Measurements from ENCODE around the gene LMTK3. TPM values are rescaled to one million over a fixed set of nuclear protein-coding genes. Genes with fewer than 3 reads are reported as not detected.

Gene LMTK3
- total RNA-seq, 2 experiments from 2014 or later = 10.2 to 12.8 TPM

- H3K36me3 Mint-ChIP-seq = peaks cover 4% of the 10 kb centered on the region
- H3K27ac Mint-ChIP-seq = no peak overlapping the region
- ATAC-seq (ENCODE audit: low read depth) (no peak), DNase-seq (no peak)
- POLR2A ChIA-PET = no interaction called here
- no peak overlapping the region for H3K4me3 Mint-ChIP-seq
- no peaks in the 10 kb centered on the region for H3K9me3 Mint-ChIP-seq
- H3K4me1 Mint-ChIP-seq = peaks cover 4% of the 10 kb centered on the region
- H3K27me3 Mint-ChIP-seq = no peaks in the 10 kb centered on the region
These were observed 54.8 kb downstream of the LMTK3 start for GRCh38 chr19:48456864-48457263.

DNA sequence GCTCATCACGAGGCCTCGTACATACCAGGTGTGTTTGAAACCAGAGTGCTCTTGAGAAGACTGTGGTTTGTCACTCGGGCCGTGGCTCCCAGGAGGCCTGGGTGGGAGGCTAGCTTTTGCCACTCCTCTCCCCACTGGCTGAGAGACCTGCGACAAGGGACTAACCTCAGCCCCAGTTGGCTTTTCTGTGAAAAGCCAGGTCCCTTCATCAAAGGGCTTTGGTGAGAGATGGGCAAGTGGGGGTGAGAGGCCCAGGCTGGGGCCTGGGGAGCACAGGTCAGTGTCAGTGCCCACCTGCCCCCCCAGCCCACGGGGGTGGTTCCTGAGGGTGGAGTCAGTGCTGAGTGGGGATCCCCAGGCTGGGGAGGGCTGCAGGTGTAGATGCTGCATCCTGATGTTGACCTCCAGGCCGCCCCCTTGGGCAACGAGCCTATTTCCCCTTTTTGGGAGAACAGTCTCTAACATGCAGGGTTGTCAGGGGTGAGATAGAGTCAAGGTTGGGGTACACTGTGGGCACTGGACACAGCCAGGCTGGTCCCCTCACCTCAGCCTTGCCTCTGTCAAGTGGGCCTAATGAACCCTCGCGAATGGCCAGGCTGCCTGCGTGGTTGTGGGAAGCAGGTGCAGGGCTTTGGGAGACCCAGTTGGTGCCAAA is 55.6 kb downstream of the LMTK3 start:
- Mint-ChIP-seq H3K4me3 (no peak overlapping the region), H3K27me3 (no peaks in the 10 kb centered on the region), H3K4me1 (peaks cover 4% of the 10 kb centered on the region), H3K9me3 (no peaks in the 10 kb centered on the region), H3K27ac (no peak overlapping the region), H3K36me3 (peaks cover 4% of the 10 kb centered on the region)
- POLR2A ChIA-PET = no interaction called here
- ATAC-seq (ENCODE audit: low read depth) (no peak), DNase-seq (no peak)

- Mint-ChIP-seq H3K27ac (no peak within 1 kb of the TSS), H3K36me3 (peaks cover 3% of the 10 kb centered on the region), H3K4me1 (peaks cover 4% of the 10 kb centered on the region), H3K9me3 (no peaks in the 10 kb centered on the region), H3K4me3 (no peak within 1 kb of the TSS), H3K27me3 (no peaks in the 10 kb centered on the region)
- DNase-seq (no peak), ATAC-seq (ENCODE audit: low read depth) (no peak)
- POLR2A ChIA-PET = no interaction called here
These were observed 56.3 kb downstream of the LMTK3 start, which contains the start of gene KCNJ14 for GRCh38 chr19:48455171-48455907. Gene KCNJ14, plus strand, starts transcription at chr19:48455574. Its CDS starts 6,151 bp downstream, at chr19:48461725.

DNA sequence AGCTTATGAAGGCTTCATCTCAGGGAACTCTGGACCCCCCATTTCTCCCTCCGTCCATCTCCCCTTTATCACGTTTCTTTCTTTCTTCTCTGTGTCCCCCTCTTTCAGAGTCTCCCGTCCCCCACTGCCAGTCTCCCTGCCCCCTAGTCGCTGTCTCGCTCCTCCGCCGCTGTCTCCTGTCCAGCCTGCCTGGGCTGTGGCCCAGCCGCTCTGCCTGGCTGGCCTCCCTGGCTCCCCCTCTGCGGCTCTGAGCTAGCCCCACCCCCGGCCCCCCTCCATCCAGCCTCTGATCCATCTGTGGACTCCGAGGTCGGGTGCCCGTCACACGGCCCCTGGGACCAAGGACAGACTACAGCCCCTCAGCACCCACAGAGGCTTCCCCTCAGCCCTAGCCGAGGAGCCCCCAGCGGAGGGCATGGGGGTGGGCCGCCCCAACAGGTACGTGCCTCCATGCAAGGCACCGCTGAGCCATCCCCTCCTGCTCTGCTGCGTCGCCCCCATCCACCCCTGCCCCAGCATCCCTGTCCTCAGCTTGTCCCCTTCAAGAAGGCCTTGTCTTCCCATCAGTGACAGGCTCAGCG is 57.4 kb downstream of the LMTK3 start:
- no peaks in the 10 kb centered on the region for H3K9me3 Mint-ChIP-seq
- H3K4me3 Mint-ChIP-seq = no peak overlapping the region
- no peak overlapping the region for H3K27ac Mint-ChIP-seq
- POLR2A ChIA-PET = no interaction called here
- H3K27me3 Mint-ChIP-seq = no peaks in the 10 kb centered on the region
- ATAC-seq (ENCODE audit: low read depth) (no peak), DNase-seq (no peak)
- H3K4me1 Mint-ChIP-seq = peaks cover 4% of the 10 kb centered on the region
- H3K36me3 Mint-ChIP-seq = peaks cover 5% of the 10 kb centered on the region

DNA sequence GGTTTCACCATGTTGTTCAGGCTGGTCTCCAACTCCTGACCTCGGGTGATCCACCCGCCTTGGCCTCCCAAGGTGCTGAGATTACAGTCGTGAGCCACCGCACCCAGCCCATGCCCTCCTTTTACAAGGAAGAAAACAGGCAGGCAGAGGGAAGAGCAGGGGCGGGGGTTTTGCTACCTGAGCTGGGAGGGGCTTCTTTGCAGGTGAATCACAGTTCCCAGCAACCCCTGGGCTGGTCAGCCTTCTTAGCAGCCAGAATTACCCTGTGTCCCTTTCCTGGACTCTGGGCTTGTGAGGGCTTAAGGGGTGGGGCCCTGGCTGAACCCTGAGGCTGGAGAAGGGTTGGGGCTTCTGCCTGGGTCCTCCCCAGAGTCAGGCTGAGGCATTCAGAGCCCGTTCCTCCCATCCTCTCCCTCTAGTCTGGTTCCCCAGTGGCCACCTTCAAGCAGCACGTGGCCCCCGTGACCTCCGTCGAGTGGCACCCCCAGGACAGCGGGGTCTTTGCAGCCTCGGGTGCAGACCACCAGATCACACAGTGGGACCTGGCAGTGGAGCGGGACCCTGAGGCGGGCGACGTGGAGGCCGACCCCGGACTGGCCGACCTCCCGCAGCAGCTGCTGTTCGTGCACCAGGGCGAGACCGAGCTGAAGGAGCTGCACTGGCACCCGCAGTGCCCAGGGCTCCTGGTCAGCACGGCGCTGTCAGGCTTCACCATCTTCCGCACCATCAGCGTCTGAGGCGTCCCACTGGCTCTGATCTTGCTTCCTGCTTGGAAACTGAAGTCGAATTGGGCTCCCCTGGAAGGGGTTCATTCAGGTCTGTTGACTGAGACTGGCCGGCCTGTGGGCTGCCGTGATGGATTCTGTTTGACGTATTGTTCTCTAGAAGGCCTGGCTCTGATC is 59.1 kb downstream of the LMTK3 start:
- Mint-ChIP-seq H3K36me3 (peaks cover 13% of the 10 kb centered on the region), H3K4me1 (peaks cover 6% of the 10 kb centered on the region), H3K9me3 (no peaks in the 10 kb centered on the region), H3K27ac (no peak overlapping the region), H3K4me3 (no peak overlapping the region), H3K27me3 (no peaks in the 10 kb centered on the region)
- ATAC-seq (ENCODE audit: low read depth) (no peak), DNase-seq (no peak)
- POLR2A ChIA-PET = no interaction called here

DNA sequence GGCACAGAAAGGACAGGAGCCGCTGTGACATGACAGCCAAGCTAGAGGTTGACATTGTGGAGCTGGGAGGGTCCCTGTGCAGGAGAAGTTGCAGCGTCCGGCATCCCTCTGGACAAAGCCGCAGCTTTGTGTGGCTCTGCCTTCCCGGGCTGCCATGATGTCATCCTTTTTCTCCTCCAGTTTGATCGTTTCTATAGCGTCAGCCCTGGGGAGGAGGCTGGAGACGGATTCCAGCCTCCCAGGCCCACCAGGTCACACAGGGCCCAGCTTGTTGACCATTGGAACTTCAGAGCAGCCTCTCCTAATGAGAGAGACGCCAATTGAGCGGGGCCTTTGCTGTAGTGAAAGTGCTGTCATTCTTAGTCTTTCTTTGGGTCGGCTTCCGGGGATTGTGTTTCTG is 60.0 kb downstream of the LMTK3 start:
- Mint-ChIP-seq H3K36me3 (peaks cover 16% of the 10 kb centered on the region), H3K4me1 (peaks cover 6% of the 10 kb centered on the region), H3K27me3 (no peaks in the 10 kb centered on the region), H3K27ac (no peak overlapping the region), H3K9me3 (no peaks in the 10 kb centered on the region), H3K4me3 (no peak overlapping the region)
- ATAC-seq (ENCODE audit: low read depth) (no peak), DNase-seq (no peak)
- POLR2A ChIA-PET = no interaction called here

DNA sequence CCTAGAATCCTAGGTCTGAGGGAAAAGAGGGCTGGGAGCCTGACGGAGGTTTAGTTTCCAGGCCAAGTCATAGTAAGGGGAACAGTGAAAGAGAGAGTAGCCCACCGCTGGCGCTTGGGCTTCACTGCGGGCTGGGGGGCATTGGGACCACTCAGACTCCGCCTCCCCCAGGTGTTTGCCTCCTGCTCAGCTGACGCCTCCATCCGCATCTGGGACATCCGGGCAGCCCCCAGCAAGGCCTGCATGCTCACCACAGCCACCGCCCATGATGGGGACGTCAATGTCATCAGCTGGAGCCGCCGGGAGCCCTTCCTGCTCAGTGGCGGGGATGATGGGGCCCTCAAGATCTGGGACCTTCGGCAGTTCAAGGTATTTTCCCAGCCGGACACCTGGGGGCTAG is 60.8 kb downstream of the LMTK3 start:
- Mint-ChIP-seq H3K27me3 (no peaks in the 10 kb centered on the region), H3K27ac (no peak overlapping the region), H3K4me1 (peaks cover 9% of the 10 kb centered on the region), H3K9me3 (no peaks in the 10 kb centered on the region), H3K4me3 (no peak overlapping the region), H3K36me3 (peaks cover 16% of the 10 kb centered on the region)
- POLR2A ChIA-PET = no interaction called here
- DNase-seq (no peak), ATAC-seq (ENCODE audit: low read depth) (no peak)

- Mint-ChIP-seq H3K9me3 (no peaks in the 10 kb centered on the region), H3K36me3 (peaks cover 16% of the 10 kb centered on the region)
These were observed 61.2 kb downstream of the LMTK3 start for GRCh38 chr19:48450441-48450840.

DNA sequence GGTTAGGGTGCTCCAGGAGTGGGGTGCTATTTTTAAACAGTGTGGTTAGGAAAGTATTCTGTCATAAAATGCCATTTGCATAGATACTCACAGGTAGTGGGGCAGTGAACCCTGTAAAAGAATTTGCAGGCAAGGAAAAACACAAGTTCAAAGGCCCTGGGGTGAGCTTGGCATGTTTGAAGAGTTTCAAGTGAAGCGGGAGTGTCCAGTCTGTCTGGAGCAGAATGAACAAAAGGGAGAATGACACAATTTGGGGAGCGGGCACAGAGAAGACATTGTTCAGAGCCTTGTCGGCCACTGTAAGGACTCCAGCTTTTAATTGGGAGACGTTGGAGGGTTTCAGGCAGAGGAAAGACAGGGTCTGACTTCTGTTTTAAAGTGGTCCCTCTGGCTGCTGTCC is 63.1 kb downstream of the LMTK3 start:
- no peak for ATAC-seq (ENCODE audit: low read depth)
- H3K4me1 Mint-ChIP-seq = peaks cover 18% of the 10 kb centered on the region
- H3K27ac Mint-ChIP-seq = no peak overlapping the region
- no peak overlapping the region for H3K4me3 Mint-ChIP-seq
- H3K27me3 Mint-ChIP-seq = peaks cover 7% of the 10 kb centered on the region
- peaks cover 14% of the 10 kb centered on the region for H3K36me3 Mint-ChIP-seq
- POLR2A ChIA-PET = interaction anchor here (0.6 to 0.9 kb wide), 2 partner anchors 57 to 85 kb away, joined by 3 to 5 read pairs; partner anchors contain the start of genes KDELR1, SYNGR4 and TMEM143
- no peaks in the 10 kb centered on the region for H3K9me3 Mint-ChIP-seq
- DNase-seq = no peak

More at GRCh38 chr19:48450441-48450840, 61.2 kb downstream of the LMTK3 start:
- Mint-ChIP-seq H3K27ac (no peak overlapping the region), H3K4me1 (peaks cover 10% of the 10 kb centered on the region), H3K4me3 (no peak overlapping the region), H3K27me3 (no peaks in the 10 kb centered on the region)
- DNase-seq = no peak
- POLR2A ChIA-PET = no interaction called here
- no peak for ATAC-seq (ENCODE audit: low read depth)

DNA sequence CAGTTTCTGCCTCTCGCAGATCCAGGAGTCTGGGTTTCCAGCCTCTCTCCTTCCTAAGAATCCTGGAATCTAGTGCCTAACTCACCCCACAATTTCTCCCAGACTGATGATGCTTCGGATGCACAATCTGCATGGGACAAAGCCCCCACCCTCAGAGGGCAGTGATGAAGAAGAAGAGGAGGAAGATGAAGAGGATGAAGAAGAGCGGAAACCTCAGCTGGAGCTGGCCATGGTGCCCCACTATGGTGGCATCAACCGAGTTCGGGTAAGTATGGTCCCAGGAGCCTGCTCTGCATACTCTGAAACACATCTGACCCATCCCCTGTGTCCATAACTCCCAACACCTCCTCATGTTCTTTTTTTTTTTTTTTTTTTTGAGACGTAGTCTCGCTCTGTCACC is 65.1 kb downstream of the LMTK3 start:
- ATAC-seq (ENCODE audit: low read depth) = no peak
- POLR2A ChIA-PET = interaction anchor here (0.6 to 1.6 kb wide), 4 partner anchors 20 to 698 kb away, joined by 3 to 5 read pairs (median 4); partner anchors contain the start of genes SYNGR4 and TMEM143
- Mint-ChIP-seq H3K36me3 (peaks cover 14% of the 10 kb centered on the region), H3K9me3 (no peaks in the 10 kb centered on the region), H3K27ac (peak overlapping the region; percentile 92), H3K4me3 (peak overlapping the region; percentile 83), H3K4me1 (peaks cover 18% of the 10 kb centered on the region), H3K27me3 (peaks cover 14% of the 10 kb centered on the region)
- no peak for DNase-seq

DNA sequence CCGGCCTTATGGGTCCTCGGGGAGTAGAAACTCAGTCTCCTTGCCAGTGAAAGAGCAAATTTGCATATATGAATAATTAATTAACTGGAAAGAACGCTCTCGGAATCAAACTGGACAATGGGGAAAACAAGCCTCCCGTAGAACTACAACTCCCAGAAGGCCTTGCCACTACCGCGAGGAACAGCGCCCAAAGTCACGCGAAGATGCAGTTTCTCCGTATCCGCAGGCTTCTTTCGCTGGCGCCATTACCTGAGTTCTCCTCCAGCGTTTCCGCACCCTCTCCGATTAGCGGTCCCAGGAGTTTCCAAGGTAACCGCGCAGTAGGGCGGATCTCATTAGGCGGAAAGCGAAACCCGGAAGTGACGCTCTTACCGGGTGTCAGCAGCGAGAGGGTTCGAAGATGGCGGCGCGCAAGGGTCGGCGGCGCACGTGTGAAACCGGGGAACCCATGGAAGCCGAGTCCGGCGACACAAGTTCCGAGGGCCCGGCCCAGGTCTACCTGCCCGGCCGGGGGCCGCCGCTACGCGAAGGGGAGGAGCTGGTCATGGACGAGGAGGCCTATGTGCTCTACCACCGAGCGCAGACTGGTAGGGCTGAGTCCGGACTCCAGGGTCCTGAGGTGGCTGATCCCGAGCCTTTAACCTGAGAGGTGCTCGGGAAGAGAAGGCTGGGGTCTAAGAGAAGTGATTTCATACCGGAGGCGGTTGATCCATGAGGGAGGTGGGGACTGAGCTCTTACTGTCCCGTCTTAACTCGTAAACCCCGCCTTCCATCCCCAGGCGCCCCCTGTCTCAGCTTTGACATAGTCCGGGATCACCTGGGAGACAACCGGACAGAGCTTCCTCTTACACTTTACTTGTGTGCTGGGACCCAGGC is 65.8 kb downstream of the LMTK3 start, which contains the start of gene GRWD1:
Gene GRWD1 (plus strand): TSS at position 378 of the 876 bp plus-strand sequence. CDS start 23 bp downstream, at position 401.
- POLR2A ChIA-PET = interaction anchor here (0.6 to 1.6 kb wide), 6 partner anchors 21 to 699 kb away, joined by 3 to 6 read pairs (median 4); partner anchors contain the start of genes SYNGR4 and TMEM143
- Mint-ChIP-seq H3K27me3 (peaks cover 20% of the 10 kb centered on the region), H3K36me3 (peaks cover 14% of the 10 kb centered on the region), H3K27ac (peak within 1 kb of the TSS; percentile 92), H3K4me3 (peak within 1 kb of the TSS; percentile 83), H3K9me3 (no peaks in the 10 kb centered on the region), H3K4me1 (peaks cover 18% of the 10 kb centered on the region)
- peak; percentile 86 for DNase-seq
- peak; percentile 93 for ATAC-seq (ENCODE audit: low read depth)

DNA sequence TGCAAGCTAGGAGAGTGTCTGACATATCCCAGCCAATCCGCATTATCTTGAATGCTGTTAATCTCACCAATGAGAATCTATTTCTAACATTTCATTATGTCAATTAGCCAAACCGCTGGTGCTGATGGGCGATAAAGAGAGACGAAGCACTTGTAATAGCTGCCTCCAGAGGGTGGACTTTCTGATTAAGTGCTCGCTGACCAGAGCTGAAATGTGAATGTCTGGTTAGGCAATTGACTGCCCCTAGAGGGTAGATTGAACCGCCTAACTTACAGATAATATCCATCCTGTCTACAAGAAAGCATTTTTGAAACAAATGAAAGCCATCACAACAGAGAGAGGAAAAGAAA is 66.4 kb downstream of the LMTK3 start:
- POLR2A ChIA-PET = interaction anchor here (1.1 kb wide), 2 partner anchors 36 to 42 kb away, joined by 3 read pairs; no protein-coding TSS in a partner anchor
- H3K27ac Mint-ChIP-seq = peak overlapping the region; percentile 92

More for the DNA sequence above, 66.4 kb downstream of the LMTK3 start:
- H3K36me3 Mint-ChIP-seq = peaks cover 14% of the 10 kb centered on the region
- DNase-seq (no peak), ATAC-seq (ENCODE audit: low read depth) (peak; percentile 30)
- peaks cover 18% of the 10 kb centered on the region for H3K4me1 Mint-ChIP-seq
- H3K9me3 Mint-ChIP-seq = no peaks in the 10 kb centered on the region
- H3K27me3 Mint-ChIP-seq = peaks cover 22% of the 10 kb centered on the region
- peak overlapping the region; percentile 83 for H3K4me3 Mint-ChIP-seq
